H1 (cell line): ENCODE data around the gene PAEP. TPM values are rescaled to one million over a fixed set of nuclear protein-coding genes. Genes with fewer than 3 reads are reported as not detected.
A peak's percentile ranks its signal among the peaks of the same experiment; 100 is the strongest.
"Not testable (repeated sequence)": the region's sequence is repeated elsewhere in the genome, so short reads cannot be mapped to it uniquely, and the experiment has no call there.

Experiments
- CTCF ChIA-PET: fragments of 300-600 bp; sonication (Branson Sonifier 250); formaldehyde crosslinking; loops from one replicate; lab custom pipeline; 2021; ENCODE audit not compliant: partially characterized antibody; lab: Charles Lee
- POLR2A ChIA-PET: fragments of 300-600 bp; sonication (Branson Sonifier 250); formaldehyde crosslinking; loops from one replicate; lab custom pipeline; 2021; ENCODE audit warnings: inconsistent platforms; ENCODE audit not compliant: partially characterized antibody; lab: Charles Lee
- DNase-seq, 2 experiments: peaks; one replicate each; pipeline versions ENCODE4 v3.0.0 to v3.0.0-alpha.2; 2010 to 2022; ENCODE audit warnings: low spot score in 2 of 2, low read depth in 1 of 2, mixed read lengths in 1 of 2
- FAIRE-seq: peaks from 2 replicates; lab custom pipeline; 2011; peaks lifted over from hg19 to GRCh38; lab: Jason Lieb, UNC
- H2AFZ ChIP-seq: 2 replicates; pipeline ENCODE4 v1.8.1; 2012; ENCODE audit warnings: low read length, inconsistent platforms
- H2AK5ac ChIP-seq: 2 replicates; pipeline ENCODE4 v1.6.1; 2013; ENCODE audit warnings: low read depth, low read length
- H2BK120ac ChIP-seq: replicated peaks from 2 replicates; pipeline ENCODE3; 2013; ENCODE audit warnings: low read depth, low read length, inconsistent platforms
- H2BK12ac ChIP-seq: 2 replicates; pipeline ENCODE4 v1.6.1; 2013; ENCODE audit warnings: low read depth, low read length
- H2BK15ac ChIP-seq: 2 replicates; pipeline ENCODE4 v1.6.1; 2013; ENCODE audit warnings: low read length
- H2BK20ac ChIP-seq: 2 replicates; pipeline ENCODE4 v1.6.1; 2013; ENCODE audit warnings: low read length
- H2BK5ac ChIP-seq: 2 replicates; pipeline ENCODE4 v1.6.1; 2013; ENCODE audit warnings: low read depth, low read length
- H3K14ac ChIP-seq: 2 replicates; pipeline ENCODE4 v1.6.1; 2013; ENCODE audit warnings: inconsistent platforms; ENCODE audit not compliant: insufficient read length
- H3K18ac ChIP-seq: 2 replicates; pipeline ENCODE4 v1.6.1; 2013; ENCODE audit warnings: low read length; ENCODE audit errors: extremely low read depth
- H3K23ac ChIP-seq: 2 replicates; pipeline ENCODE4 v1.6.1; 2013; ENCODE audit warnings: inconsistent platforms; ENCODE audit not compliant: insufficient read length
- H3K23me2 ChIP-seq: 2 replicates; pipeline ENCODE4 v1.6.1; 2013; ENCODE audit warnings: low read depth, low read length
- H3K27ac ChIP-seq: 2 replicates; pipeline ENCODE4 v1.6.1; 2011; ENCODE audit warnings: low read depth, low read length, inconsistent platforms
- H3K27me3 ChIP-seq, 4 experiments: replicated peaks in 1 of 4; 1 replicate in 1 of 4; 2 replicates in 3 of 4; pipeline versions ENCODE4 v1.6.1 to v1.8.1; 2011 to 2013; ENCODE audit warnings: low read length in 3 of 4, mild to moderate bottlenecking in 3 of 4, inconsistent platforms in 2 of 4, mixed read lengths in 2 of 4, moderate library complexity in 1 of 4; ENCODE audit not compliant: control insufficient read depth in 3 of 4, insufficient read depth in 3 of 4; ENCODE audit errors: extremely low read depth in 1 of 4
- H3K36me3 ChIP-seq, 4 experiments: 2 replicates each; pipeline versions ENCODE4 v1.6.1 to v1.8.1; 2011 to 2013; ENCODE audit warnings: mild to moderate bottlenecking in 4 of 4, low read length in 3 of 4, moderate library complexity in 2 of 4, control low read depth in 1 of 4, inconsistent platforms in 1 of 4; ENCODE audit not compliant: insufficient read depth in 4 of 4, control insufficient read depth in 2 of 4
- H3K4ac ChIP-seq: replicated peaks from 2 replicates; pipeline ENCODE3; 2013; ENCODE audit warnings: low read length, low read depth, mixed read lengths, inconsistent platforms; ENCODE audit not compliant: insufficient read length
- H3K4me1 ChIP-seq, 4 experiments: replicated peaks in 1 of 4; 1 replicate in 1 of 4; 2 replicates in 3 of 4; pipeline versions ENCODE4 v1.6.1 to v1.8.1; 2011 to 2013; ENCODE audit warnings: low read length in 3 of 4, inconsistent platforms in 2 of 4, mixed read lengths in 1 of 4; ENCODE audit not compliant: insufficient read depth in 4 of 4, control insufficient read depth in 3 of 4
- H3K4me2 ChIP-seq, 2 experiments: 2 replicates each; pipeline versions ENCODE4 v1.6.1 to v1.8.1; 2011 to 2013; ENCODE audit warnings: low read depth in 2 of 2, low read length in 2 of 2, control low read depth in 1 of 2, inconsistent platforms in 1 of 2, mild to moderate bottlenecking in 1 of 2; ENCODE audit not compliant: insufficient read depth in 1 of 2
- H3K4me3 ChIP-seq, 4 experiments: fragments of 200-600, 300-600 bp in 1 of 4; sonication (generic), shearing (Covaris generic), sonication (Bioruptor Twin) in 1 of 4; 2 replicates each; pipeline versions ENCODE4 v1.5.1 to v1.8.1; 2011 to 2016; ENCODE audit warnings: low read length in 4 of 4, low read depth in 3 of 4, control low read depth in 2 of 4, inconsistent platforms in 2 of 4, mild to moderate bottlenecking in 2 of 4, mixed read lengths in 1 of 4, moderate library complexity in 1 of 4; ENCODE audit not compliant: insufficient read depth in 2 of 4; ENCODE audit errors: extremely low read depth in 1 of 4
- H3K56ac ChIP-seq: replicated peaks from 2 replicates; pipeline ENCODE3; 2013; ENCODE audit warnings: low read depth, mild to moderate bottlenecking, mixed read lengths, low read length, inconsistent platforms; ENCODE audit not compliant: insufficient read length
- H3K79me1 ChIP-seq: 2 replicates; pipeline ENCODE4 v1.6.1; 2013; ENCODE audit warnings: low read depth, low read length, control low read depth
- H3K79me2 ChIP-seq, 2 experiments: 2 replicates each; pipeline versions ENCODE4 v1.6.1 to v1.8.1; 2012 to 2013; ENCODE audit warnings: low read length in 2 of 2, mild to moderate bottlenecking in 2 of 2, inconsistent platforms in 1 of 2; ENCODE audit not compliant: insufficient read depth in 2 of 2, control insufficient read depth in 1 of 2
- H3K9ac ChIP-seq, 4 experiments: replicated peaks in 1 of 4; 1 replicate in 1 of 4; 2 replicates in 3 of 4; pipeline versions ENCODE4 v1.6.1 to v1.8.1; 2011 to 2013; ENCODE audit warnings: low read depth in 3 of 4, low read length in 3 of 4, control low read depth in 2 of 4, mild to moderate bottlenecking in 2 of 4, moderate library complexity in 2 of 4, inconsistent platforms in 1 of 4; ENCODE audit errors: extremely low read depth in 1 of 4
- H3K9me3 ChIP-seq, 2 experiments: 2 replicates each; pipeline versions ENCODE4 v1.6.1 to v1.8.1; 2012 to 2013; ENCODE audit warnings: mild to moderate bottlenecking in 2 of 2, moderate library complexity in 2 of 2, control low read depth in 1 of 2, inconsistent platforms in 1 of 2, low read depth in 1 of 2, low read length in 1 of 2, mixed read lengths in 1 of 2; ENCODE audit not compliant: insufficient read depth in 2 of 2
- H4K20me1 ChIP-seq, 2 experiments: replicated peaks in 1 of 2; 2 replicates each; pipeline versions ENCODE3 to v1.8.1; 2011 to 2013; ENCODE audit warnings: inconsistent platforms in 2 of 2, low read length in 2 of 2, mild to moderate bottlenecking in 1 of 2; ENCODE audit not compliant: insufficient read depth in 2 of 2, control insufficient read depth in 1 of 2
- H4K5ac ChIP-seq: 2 replicates; pipeline ENCODE4 v1.6.1; 2013; ENCODE audit warnings: low read length, low read depth, mixed read lengths, inconsistent platforms; ENCODE audit not compliant: insufficient read length
- H4K8ac ChIP-seq: 2 replicates; pipeline ENCODE4 v1.8.0; 2013; ENCODE audit warnings: mild to moderate bottlenecking, moderate library complexity, low read length, inconsistent platforms; ENCODE audit not compliant: insufficient read depth; ENCODE audit errors: extremely low read depth
- H4K91ac ChIP-seq: replicated peaks from 2 replicates; pipeline ENCODE3; 2013; ENCODE audit warnings: low read length, mixed read lengths, inconsistent platforms; ENCODE audit not compliant: insufficient read length
- WGBS, 2 experiments: shearing (Covaris generic) in 1 of 2; methylation state at CpG; one replicate each; pipeline versions ENCODE4 v1.1.6 to v1.1.7; 2013 to 2015; ENCODE audit warnings: low lambda C conversion rate in 2 of 2, mixed read lengths in 2 of 2, inconsistent platforms in 1 of 2, low coverage in 1 of 2, missing lambda C conversion rate in 1 of 2; ENCODE audit not compliant: insufficient replicate concordance in 2 of 2, insufficient coverage in 1 of 2, insufficient read length in 1 of 2; ENCODE audit errors: extremely low coverage in 1 of 2, missing lambda C conversion rate in 1 of 2; 5-methylcytosine and 5-hydroxymethylcytosine counted together
- polyA plus RNA-seq, 7 experiments: library from polyadenylated mRNA; depleted of rRNA in 3 of 7; stranded (reverse) in 5 of 7; unstranded in 2 of 7; fragments of >200 nt in 5 of 7; fragments of 200-250 nt in 2 of 7; gene quantifications; 1 replicate in 5 of 7; 2 replicates in 1 of 7; 4 replicates in 1 of 7; pipeline versions ENCODE4 v1.2.1 to v1.2.3, GENCODE V29; 2011 to 2013; ENCODE audit warnings: missing spikeins in 2 of 7, mixed read lengths in 2 of 7
- total RNA-seq: library from RNA; stranded (reverse); fragmentation: NEBNext Ultra II Directional; extraction: Animal tissue kit (Norgen Biotek cat#: 25700); gene quantifications from 2 replicates; pipeline ENCODE4 v1.2.1, GENCODE V29; 2021

PAEP gene
- total and polyA plus RNA-seq, 2 of the 8 experiments (the other 6 are each of a cell fraction or from before 2014, with no cell fraction given): not detected

DNA sequence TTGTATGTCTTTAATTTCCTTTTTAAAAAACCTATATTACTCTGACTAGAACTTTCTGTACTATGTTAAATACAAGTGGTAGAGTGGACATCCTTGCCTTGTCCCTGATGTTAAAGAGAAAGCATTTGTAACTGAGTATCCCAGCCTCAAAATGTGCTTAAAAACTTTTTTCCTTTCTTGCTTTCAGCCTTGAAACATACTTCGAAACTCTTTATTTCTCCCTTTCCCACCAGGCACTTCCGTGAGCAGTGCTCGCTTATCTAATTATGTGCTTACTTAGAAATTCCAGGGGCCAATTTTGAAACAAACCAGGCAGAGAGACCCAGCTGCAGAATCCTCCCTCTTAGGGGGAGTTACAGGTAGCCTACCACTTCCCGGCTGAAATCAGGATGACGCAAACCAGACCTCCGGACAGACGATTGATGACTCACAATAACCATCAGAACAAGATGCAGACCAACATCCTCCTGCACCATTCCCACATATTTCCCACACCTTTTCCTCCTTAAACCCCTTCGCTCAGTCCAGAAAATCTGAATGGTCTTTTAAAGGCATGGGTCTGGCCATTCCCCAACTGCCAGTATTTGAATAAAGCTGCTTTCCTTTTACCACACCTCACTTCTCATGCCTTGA lies 18.2 kb upstream of the PAEP start:
- not testable (repeated sequence) for H2AK5ac ChIP-seq, H3K9me3 ChIP-seq, DNase-seq, H3K27me3 ChIP-seq, H3K79me1 ChIP-seq, H3K4ac ChIP-seq, H3K4me3 ChIP-seq, H3K9ac ChIP-seq, H2BK120ac ChIP-seq, H4K5ac ChIP-seq, H2BK15ac ChIP-seq, H3K27ac ChIP-seq, H3K36me3 ChIP-seq, H3K56ac ChIP-seq, H3K23ac ChIP-seq, H3K4me1 ChIP-seq, H2BK12ac ChIP-seq, H3K14ac ChIP-seq, H2AFZ ChIP-seq, H4K20me1 ChIP-seq, H4K91ac ChIP-seq, H4K8ac ChIP-seq, H3K79me2 ChIP-seq, H3K18ac ChIP-seq, H2BK20ac ChIP-seq, H2BK5ac ChIP-seq, H3K4me2 ChIP-seq, H3K23me2 ChIP-seq
- CTCF ChIA-PET: interaction anchor here (0.7 kb wide), 1 partner anchor 10 kb away, joined by 3 read pairs; no protein-coding TSS in a partner anchor
- 95% methylated on average over 8 of the region's 8 CpGs; no CpG with 5 or more reads in 1 of the 2 experiments for WGBS, 2 experiments
- POLR2A ChIA-PET: interaction anchor here (0.7 kb wide), 1 partner anchor 312 kb away, joined by 3 read pairs; no protein-coding TSS in a partner anchor
- FAIRE-seq: peak; percentile 69
